ENCODE measurements around the gene NDST3. TPM values are rescaled to one million over a fixed set of nuclear protein-coding genes. Genes with fewer than 3 reads are reported as not detected.

The NDST3 gene
- total and polyA plus RNA-seq, 2 of the 13 experiments (the other 11 are each of a cell fraction or from before 2014, with no cell fraction given), result not detected

- TF ChIP-seq AKNA (CRISPR knock-in tag; IDR thresholded peaks at IDR 0.05; ENCODE audit: borderline replicate concordance), result no peak
- peak; percentile 13; the same call in 1 of the 2 replicates for TF ChIP-seq BCL3 (CRISPR knock-in tag; IDR thresholded peaks at IDR 0.05)
- 0 out of 2 replicates have a peak, but pooled peaks have one; percentile 30 for TF ChIP-seq ZFX (CRISPR knock-in tag; IDR thresholded peaks at IDR 0.05; ENCODE audit: low read depth)
- peak; percentile 55; the same call in 1 of the 2 replicates for TF ChIP-seq ARHGAP35 (CRISPR knock-in tag; IDR thresholded peaks at IDR 0.05; ENCODE audit: borderline replicate concordance)
- no peak for TF ChIP-seq ZBTB7B (CRISPR knock-in tag; IDR thresholded peaks at IDR 0.05)
- no peak for TF ChIP-seq MTF1 (CRISPR knock-in tag; IDR thresholded peaks at IDR 0.05)
- no peak for TF ChIP-seq MXI1 (IDR thresholded peaks at IDR 0.05; ENCODE audit: borderline replicate concordance, low read depth, low read length)
- no peak; the same call in 1 of the 2 replicates for TF ChIP-seq MEIS2 (CRISPR knock-in tag; IDR thresholded peaks at IDR 0.05)
- peak; percentile 58; the same call in 1 of the 2 replicates for TF ChIP-seq ZSCAN31 (CRISPR knock-in tag; IDR thresholded peaks at IDR 0.05; ENCODE audit: low read depth)
- no peak for TF ChIP-seq KDM6A (CRISPR knock-in tag; IDR thresholded peaks at IDR 0.05; ENCODE audit: low read depth)
- no peak for TF ChIP-seq SALL2 (CRISPR knock-in tag; IDR thresholded peaks at IDR 0.05)
- no peak for TF ChIP-seq HNRNPK (IDR thresholded peaks at IDR 0.05; ENCODE audit: low read depth, low read length, poor library complexity, severe bottlenecking)
- TF ChIP-seq ZSCAN30 (CRISPR knock-in tag; IDR thresholded peaks at IDR 0.05), result no peak
- no peak for TF ChIP-seq GLMP (CRISPR knock-in tag; IDR thresholded peaks at IDR 0.05; ENCODE audit: borderline replicate concordance)
- TF ChIP-seq RBFOX2 (IDR thresholded peaks at IDR 0.05; ENCODE audit: low read depth, low read length), result peak; percentile 43; the same call in 1 of the 2 replicates
- TF ChIP-seq TFDP1 (CRISPR knock-in tag; IDR thresholded peaks at IDR 0.05; ENCODE audit: borderline replicate concordance), result peak; percentile 57; the same call in 1 of the 2 replicates
- no peak; the same call in 1 of the 2 replicates for TF ChIP-seq SPEN (CRISPR knock-in tag; IDR thresholded peaks at IDR 0.05; ENCODE audit: low read depth)
- TF ChIP-seq ZNF747 (CRISPR knock-in tag; IDR thresholded peaks at IDR 0.05; ENCODE audit: borderline replicate concordance), result no peak
- TF ChIP-seq ZSCAN22 (CRISPR knock-in tag; IDR thresholded peaks at IDR 0.05), result no peak
- peak; percentile 86; the same call in 1 of the 2 replicates for TF ChIP-seq ZMYM2 (CRISPR knock-in tag; IDR thresholded peaks at IDR 0.05)
- TF ChIP-seq SRY (CRISPR knock-in tag; IDR thresholded peaks at IDR 0.05), result 0 out of 2 replicates have a peak, but pooled peaks have one; percentile 37
Observed at GRCh38 chr4:118265312-118266144, 231.2 kb downstream of the NDST3 start (continued).
